GM19397 (cell line): ENCODE data around the gene SSTR4.

Experiments
- ATAC-seq: cut with Tn5 transposase; IDR thresholded peaks from one replicate; pipeline ENCODE4 v1.9.1; 2021; ENCODE audit warnings: mild to moderate bottlenecking, moderate library complexity; ENCODE audit not compliant: unreplicated experiment

The SSTR4 gene

GRCh38 chr20:23063168-23063567 is 28.1 kb downstream of the SSTR4 start:
- ATAC-seq: no peak

GRCh38 chr20:23063581-23063980 is 28.5 kb downstream of the SSTR4 start:
- no peak for ATAC-seq

GRCh38 chr20:23065266-23066201 is 30.4 kb downstream of the SSTR4 start:
- ATAC-seq: no peak

GRCh38 chr20:23066772-23067171 is 31.7 kb downstream of the SSTR4 start:
- no peak for ATAC-seq

- no peak for ATAC-seq
Measured at GRCh38 chr20:23068283-23068682, 33.2 kb downstream of the SSTR4 start.

- no peak for ATAC-seq
Measured at GRCh38 chr20:23069108-23069507, 34.0 kb downstream of the SSTR4 start.

GRCh38 chr20:23071398-23071797 is 36.3 kb downstream of the SSTR4 start:
- no peak for ATAC-seq

GRCh38 chr20:23071996-23072395 is 36.9 kb downstream of the SSTR4 start:
- ATAC-seq: no peak

- ATAC-seq: no peak
Measured at GRCh38 chr20:23072892-23073586, 37.9 kb downstream of the SSTR4 start.

- ATAC-seq: no peak
Measured at GRCh38 chr20:23074052-23074451, 38.9 kb downstream of the SSTR4 start.

GRCh38 chr20:23077277-23077676 is 42.2 kb downstream of the SSTR4 start:
- no peak for ATAC-seq

GRCh38 chr20:23078351-23079015 is 43.4 kb downstream of the SSTR4 start:
- ATAC-seq: no peak

GRCh38 chr20:23079016-23079351 is 43.9 kb downstream of the SSTR4 start:
- no peak for ATAC-seq

GRCh38 chr20:23079926-23080325 is 44.8 kb downstream of the SSTR4 start:
- no peak for ATAC-seq

- ATAC-seq: no peak
Measured at GRCh38 chr20:23080521-23080920, 45.4 kb downstream of the SSTR4 start.

GRCh38 chr20:23081263-23081819 is 46.2 kb downstream of the SSTR4 start:
- ATAC-seq: no peak

GRCh38 chr20:23082846-23083552 is 47.9 kb downstream of the SSTR4 start:
- no peak for ATAC-seq

- no peak for ATAC-seq
Measured at GRCh38 chr20:23083553-23084220, 48.6 kb downstream of the SSTR4 start.

- ATAC-seq: no peak
Measured at GRCh38 chr20:23084282-23084844, 49.3 kb downstream of the SSTR4 start.

GRCh38 chr20:23084845-23085365 is 49.8 kb downstream of the SSTR4 start:
- no peak for ATAC-seq
